ENCODE measurements around the gene HPS3. TPM values are rescaled to one million over a fixed set of nuclear protein-coding genes. Genes with fewer than 3 reads are reported as not detected.

HPS3 gene
- total RNA-seq, 2 donors from 2014 or later: 15.8 to 19.5 TPM

- H3K27ac ChIP-seq: no peak overlapping the region
- TF ChIP-seq CTCF (IDR thresholded peaks at IDR 0.05): peak; percentile 51
- DNase-seq: no peak
- H3K4me1 ChIP-seq: no peaks in the 10 kb centered on the region
- H3K36me3 ChIP-seq: no peaks in the 10 kb centered on the region
- H3K9ac ChIP-seq (ENCODE audit: low read depth in 2 of 2, low read length in 2 of 2): no peak overlapping the region
- no peaks in the 10 kb centered on the region for H3K27me3 ChIP-seq
- H3K4me3 ChIP-seq: no peak overlapping the region
- intact Hi-C loops (cut with DNase I): loop anchor here (2.0 to 10.0 kb wide), 3 partner anchors 152 to 364 kb away; no protein-coding TSS in a partner anchor
- H3K9me3 ChIP-seq: no peaks in the 10 kb centered on the region
These were observed 9.1 kb upstream of the HPS3 start for GRCh38 chr3:149120051-149120972.

- Histone ChIP-seq H3K36me3 (no peaks in the 10 kb centered on the region), H3K27ac (no peak overlapping the region), H3K27me3 (no peaks in the 10 kb centered on the region), H3K9ac (ENCODE audit: low read depth in 2 of 2, low read length in 2 of 2) (no peak overlapping the region), H3K4me1 (no peaks in the 10 kb centered on the region), H3K4me3 (no peak overlapping the region), H3K9me3 (no peaks in the 10 kb centered on the region)
- DNase-seq: no peak
- no peak for TF ChIP-seq CTCF (IDR thresholded peaks at IDR 0.05)
- intact Hi-C loops (cut with DNase I): loop anchor here (10.0 kb wide), 2 partner anchors 168 to 362 kb away; no protein-coding TSS in a partner anchor
These were observed 6.5 kb upstream of the HPS3 start for GRCh38 chr3:149122721-149123578.

GRCh38 chr3:149128821-149129220 lies 617 bp upstream of the HPS3 start:
- Histone ChIP-seq H3K36me3 (no peaks in the 10 kb centered on the region), H3K9me3 (no peaks in the 10 kb centered on the region), H3K4me3 (peak overlapping the region; percentile 93), H3K27me3 (no peaks in the 10 kb centered on the region), H3K4me1 (peaks cover 5% of the 10 kb centered on the region), H3K27ac (peak overlapping the region; percentile 87), H3K9ac (ENCODE audit: low read depth in 2 of 2, low read length in 2 of 2) (peak overlapping the region; percentile 91 to 94)
- DNase-seq: no peak
- no peak for TF ChIP-seq CTCF (IDR thresholded peaks at IDR 0.05)
- intact Hi-C loops (cut with DNase I): loop anchor here (10.0 kb wide), 2 partner anchors 174 to 356 kb away; no protein-coding TSS in a partner anchor

- Histone ChIP-seq H3K9me3 (no peaks in the 10 kb centered on the region), H3K27me3 (no peaks in the 10 kb centered on the region), H3K27ac (no peak overlapping the region), H3K36me3 (no peaks in the 10 kb centered on the region), H3K4me3 (no peak overlapping the region), H3K4me1 (peaks cover 5% of the 10 kb centered on the region), H3K9ac (ENCODE audit: low read depth in 2 of 2, low read length in 2 of 2) (peak overlapping the region in 1 of 2 donors; percentile 8)
- no peak for DNase-seq
- no peak for TF ChIP-seq CTCF (IDR thresholded peaks at IDR 0.05)
- intact Hi-C loops (cut with DNase I): no loop called here
These were observed 2.2 kb downstream of the HPS3 start for GRCh38 chr3:149131589-149131988.

GRCh38 chr3:149134575-149134974 lies 5.1 kb downstream of the HPS3 start:
- no peak for TF ChIP-seq CTCF (IDR thresholded peaks at IDR 0.05)
- Histone ChIP-seq H3K9ac (ENCODE audit: low read depth in 2 of 2, low read length in 2 of 2) (no peak overlapping the region), H3K4me3 (no peak overlapping the region), H3K27me3 (no peaks in the 10 kb centered on the region), H3K27ac (no peak overlapping the region), H3K9me3 (no peaks in the 10 kb centered on the region), H3K4me1 (peaks cover 5% of the 10 kb centered on the region), H3K36me3 (no peaks in the 10 kb centered on the region)
- intact Hi-C loops (cut with DNase I): no loop called here
- DNase-seq: no peak
